Measurements from ENCODE around the gene BCAS3.
"Not testable (repeated sequence)": the region's sequence is repeated elsewhere in the genome, so short reads cannot be mapped to it uniquely, and the experiment has no call there.

The BCAS3 gene

DNA sequence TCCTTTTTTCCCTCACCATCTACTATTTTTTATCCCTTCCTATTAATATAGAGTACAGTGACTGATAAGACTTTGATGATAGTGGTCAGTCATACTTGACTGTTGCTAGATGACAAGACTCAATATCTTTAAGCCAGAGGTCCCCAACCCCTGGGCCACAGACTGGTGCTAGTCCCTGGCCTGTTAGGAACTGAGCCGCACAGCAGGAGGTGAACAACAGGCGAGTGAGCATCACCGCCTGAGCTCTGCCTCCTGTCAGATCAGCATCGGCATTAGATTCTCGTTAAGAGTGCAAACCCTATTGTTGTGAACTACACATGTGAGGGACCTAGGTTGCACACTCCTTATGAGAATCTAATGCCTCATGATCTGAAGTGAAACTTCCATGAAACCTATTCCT lies 341.3 kb downstream of the BCAS3 start:
- TF ChIP-seq, protein P1, sequence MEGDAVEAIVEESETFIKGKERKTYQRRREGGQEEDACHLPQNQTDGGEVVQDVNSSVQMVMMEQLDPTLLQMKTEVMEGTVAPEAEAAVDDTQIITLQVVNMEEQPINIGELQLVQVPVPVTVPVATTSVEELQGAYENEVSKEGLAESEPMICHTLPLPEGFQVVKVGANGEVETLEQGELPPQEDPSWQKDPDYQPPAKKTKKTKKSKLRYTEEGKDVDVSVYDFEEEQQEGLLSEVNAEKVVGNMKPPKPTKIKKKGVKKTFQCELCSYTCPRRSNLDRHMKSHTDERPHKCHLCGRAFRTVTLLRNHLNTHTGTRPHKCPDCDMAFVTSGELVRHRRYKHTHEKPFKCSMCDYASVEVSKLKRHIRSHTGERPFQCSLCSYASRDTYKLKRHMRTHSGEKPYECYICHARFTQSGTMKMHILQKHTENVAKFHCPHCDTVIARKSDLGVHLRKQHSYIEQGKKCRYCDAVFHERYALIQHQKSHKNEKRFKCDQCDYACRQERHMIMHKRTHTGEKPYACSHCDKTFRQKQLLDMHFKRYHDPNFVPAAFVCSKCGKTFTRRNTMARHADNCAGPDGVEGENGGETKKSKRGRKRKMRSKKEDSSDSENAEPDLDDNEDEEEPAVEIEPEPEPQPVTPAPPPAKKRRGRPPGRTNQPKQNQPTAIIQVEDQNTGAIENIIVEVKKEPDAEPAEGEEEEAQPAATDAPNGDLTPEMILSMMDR (IDR thresholded peaks at IDR 0.05; ENCODE audit: control extremely low read depth, extremely low read depth, low read depth, missing control alignments) = no peak
- POLR2A ChIA-PET = interaction anchor here (0.6 kb wide), 1 partner anchor 296 kb away, joined by 3 read pairs; no protein-coding TSS in a partner anchor
- CTCF ChIA-PET = no interaction called here
- DNase-seq (ENCODE audit: extremely low spot score) = no peak

DNA sequence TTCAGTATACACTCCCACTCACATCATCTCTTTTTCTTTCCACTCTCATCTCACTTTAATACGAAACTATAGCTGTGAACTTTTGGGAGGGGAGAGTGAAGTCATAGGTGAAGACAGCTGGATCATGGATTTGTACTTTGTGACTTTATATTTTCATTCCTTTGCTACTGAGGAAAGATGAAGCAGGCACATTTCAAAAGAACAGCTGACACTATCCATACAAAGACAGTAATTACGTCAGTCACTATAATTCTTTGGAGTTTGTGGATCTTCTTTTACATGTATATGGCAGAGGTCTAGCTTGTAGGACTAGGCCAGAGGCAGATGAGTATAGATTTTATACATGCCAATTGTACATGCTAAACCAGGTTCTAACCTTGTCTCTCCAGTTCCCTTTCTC lies 346.3 kb downstream of the BCAS3 start:
- TF ChIP-seq, protein P1 (IDR thresholded peaks at IDR 0.05; ENCODE audit: control extremely low read depth, extremely low read depth, low read depth, missing control alignments) = no peak
- CTCF ChIA-PET = no interaction called here
- POLR2A ChIA-PET = no interaction called here
- no peak for DNase-seq (ENCODE audit: extremely low spot score)

DNA sequence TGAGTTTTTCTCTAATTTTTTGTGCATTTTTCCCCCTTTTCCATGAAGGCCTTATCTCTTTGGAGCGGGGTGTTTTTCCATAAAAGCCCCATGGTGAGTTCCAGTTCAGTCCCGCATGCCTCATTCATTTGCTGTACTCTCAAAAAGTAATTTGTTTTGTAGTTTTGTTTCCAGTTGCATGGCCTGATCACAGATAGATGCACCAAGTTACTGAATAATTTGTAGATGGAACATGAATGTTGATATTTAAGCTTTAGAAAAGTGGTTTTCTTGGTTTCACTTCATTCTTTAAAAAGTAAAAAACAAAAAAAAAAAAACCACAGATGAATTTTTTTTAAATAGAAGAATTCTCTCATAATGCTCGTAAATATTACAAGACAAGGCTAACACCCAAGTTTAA lies 349.2 kb downstream of the BCAS3 start:
- DNase-seq (ENCODE audit: extremely low spot score) = no peak
- ChIA-PET POLR2A (no interaction called here), CTCF (interaction anchor here (0.9 to 2.8 kb wide), 3 partner anchors 9 to 306 kb away, joined by 3 to 10 read pairs (median 7); no protein-coding TSS in a partner anchor)
- TF ChIP-seq, protein P1 (IDR thresholded peaks at IDR 0.05; ENCODE audit: control extremely low read depth, extremely low read depth, low read depth, missing control alignments) = no peak

DNA sequence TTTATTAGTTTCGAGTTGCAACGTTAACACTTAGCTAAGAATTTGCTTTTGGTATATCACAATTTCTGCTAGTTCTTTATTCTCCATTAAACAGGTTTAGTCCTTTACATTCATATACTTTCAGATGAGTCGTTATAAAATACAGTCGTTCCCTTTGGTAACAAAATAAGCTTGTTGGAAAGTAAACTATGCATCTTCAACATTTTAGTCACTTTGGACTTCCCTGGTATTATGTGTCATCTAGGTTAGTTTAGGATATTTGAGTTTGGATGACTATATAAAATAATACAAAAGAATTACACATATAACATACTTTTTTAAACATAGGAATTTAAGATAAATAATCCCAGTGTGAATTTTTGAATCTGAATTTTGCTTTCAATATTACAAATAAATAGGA lies 351.5 kb downstream of the BCAS3 start:
- POLR2A ChIA-PET = no interaction called here
- TF ChIP-seq, protein P1 (IDR thresholded peaks at IDR 0.05; ENCODE audit: control extremely low read depth, extremely low read depth, low read depth, missing control alignments) = no peak
- CTCF ChIA-PET = interaction anchor here (0.8 to 1.8 kb wide), 4 partner anchors 14 to 363 kb away, joined by 3 to 4 read pairs (median 3); no protein-coding TSS in a partner anchor
- DNase-seq (ENCODE audit: extremely low spot score) = no peak

DNA sequence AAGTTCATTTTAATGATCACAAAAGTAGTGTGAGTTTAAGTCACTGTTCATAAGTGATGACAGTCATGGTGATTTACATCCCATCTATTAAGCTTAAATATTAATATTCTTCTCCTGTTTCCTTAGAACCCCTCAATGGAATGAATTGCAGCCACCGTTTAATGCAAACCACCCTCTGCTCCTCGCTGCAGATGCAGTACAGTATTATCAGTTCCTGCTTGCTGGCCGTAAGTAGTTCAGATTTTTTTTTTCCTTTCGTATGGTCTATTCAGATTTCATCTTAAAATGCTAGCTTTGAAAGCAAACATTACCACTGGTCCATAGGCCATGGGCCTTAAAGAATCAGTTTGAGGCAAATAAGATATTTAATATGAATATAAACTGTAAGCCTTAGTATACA lies 363.0 kb downstream of the BCAS3 start:
- TF ChIP-seq, protein P1 (IDR thresholded peaks at IDR 0.05; ENCODE audit: control extremely low read depth, extremely low read depth, low read depth, missing control alignments) = no peak
- ChIA-PET POLR2A (no interaction called here), CTCF (no interaction called here)
- no peak for DNase-seq (ENCODE audit: extremely low spot score)

DNA sequence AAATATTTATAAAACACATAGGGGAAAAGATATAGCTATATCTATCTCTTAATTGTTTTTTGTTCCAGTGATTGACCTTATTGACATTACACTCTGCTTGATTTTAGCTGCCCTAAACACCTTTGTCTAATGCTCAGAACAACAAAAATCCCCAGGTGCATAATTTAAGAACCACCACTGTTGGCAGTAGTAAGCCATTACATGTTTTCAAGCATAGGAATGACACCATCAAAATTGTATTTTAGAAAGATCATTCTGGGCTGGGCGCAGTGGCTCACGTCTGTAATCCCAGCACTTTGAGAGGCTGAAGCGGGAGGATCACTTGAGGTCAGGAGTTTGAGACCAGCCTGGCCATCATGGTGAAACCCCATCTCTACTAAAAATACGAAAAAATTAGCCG lies 364.7 kb downstream of the BCAS3 start:
- CTCF ChIA-PET = interaction anchor here (0.7 kb wide), 1 partner anchor 17 kb away, joined by 3 read pairs; no protein-coding TSS in a partner anchor
- POLR2A ChIA-PET; DNase-seq (ENCODE audit: extremely low spot score): not testable (repeated sequence)

DNA sequence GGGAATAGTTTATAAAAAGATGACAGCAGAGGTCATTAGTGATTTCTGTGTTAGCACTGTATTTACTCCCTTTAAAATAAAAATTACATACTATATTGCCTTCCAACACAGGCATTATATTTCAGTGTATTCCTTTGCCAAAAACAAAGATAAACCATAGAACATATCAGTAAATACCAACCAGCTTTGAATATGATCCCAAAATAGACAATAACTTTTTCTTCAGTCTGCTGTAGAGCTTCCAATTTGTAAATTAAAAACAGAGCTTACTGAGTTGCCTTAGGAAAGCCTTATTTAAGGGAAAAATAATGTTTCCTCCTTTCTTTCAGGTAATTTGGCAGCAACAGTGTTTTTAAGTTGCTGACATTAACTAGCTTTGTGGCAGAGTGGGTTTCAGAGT lies 369.9 kb downstream of the BCAS3 start:
- CTCF ChIA-PET = interaction anchor here (1.0 kb wide), 1 partner anchor 9 kb away, joined by 4 read pairs; no protein-coding TSS in a partner anchor
- POLR2A ChIA-PET = no interaction called here
- DNase-seq (ENCODE audit: extremely low spot score) = no peak
- TF ChIP-seq, protein P1 (IDR thresholded peaks at IDR 0.05; ENCODE audit: control extremely low read depth, extremely low read depth, low read depth, missing control alignments) = no peak
